Activated B cell treated with CpG ODN at 0.5 μM for 24 hours (primary cell): ENCODE measurements around the gene ITPRIPL2. TPM values are rescaled to one million over a fixed set of nuclear protein-coding genes. Genes with fewer than 3 reads are reported as not detected.

ENCODE experiments used
- ATAC-seq: fragments of 200-7000 bp; cut with Tn5 transposase; one replicate; pipeline ENCODE4 v1.10.0; 2021; ENCODE audit warnings: low read depth, mild to moderate bottlenecking, moderate library complexity
- CTCF ChIA-PET: fragments of 350-600 bp; sonication (Branson Sonifier 250); formaldehyde crosslinking; loops from one replicate; lab custom pipeline; 2021; ENCODE audit warnings: antibody characterized with exemption; lab: Charles Lee
- POLR2A ChIA-PET: fragments of 350-600 bp; sonication (Branson Sonifier 250); formaldehyde crosslinking; loops from one replicate; lab custom pipeline; 2021; ENCODE audit warnings: antibody characterized with exemption; lab: Charles Lee
- DNase-seq: peaks from one replicate; pipeline ENCODE4 v3.0.0; 2022
- H3K27ac Mint-ChIP-seq: one replicate; pipeline ENCODE4 v1.8.0; 2020; ENCODE audit warnings: mixed read lengths
- H3K27me3 Mint-ChIP-seq: one replicate; pipeline ENCODE4 v1.8.0; 2021; ENCODE audit warnings: mixed read lengths
- H3K36me3 Mint-ChIP-seq: one replicate; pipeline ENCODE4 v1.8.0; 2021; ENCODE audit warnings: low read depth, mixed read lengths
- H3K4me1 Mint-ChIP-seq: one replicate; pipeline ENCODE4 v1.8.0; 2021; ENCODE audit warnings: mixed read lengths
- H3K4me3 Mint-ChIP-seq: one replicate; pipeline ENCODE4 v1.8.0; 2020; ENCODE audit warnings: mild to moderate bottlenecking, mixed read lengths
- H3K9me3 Mint-ChIP-seq: one replicate; pipeline ENCODE4 v1.8.0; 2020; ENCODE audit warnings: mixed read lengths
- intact Hi-C: fragments of 100-400 bp; cut with micrococcal nuclease; formaldehyde crosslinking; loops from one replicate; pipeline ENCODE4 v1.15.1; 2024
- total RNA-seq: library from RNA; stranded (reverse); gene quantifications from 2 replicates; pipeline ENCODE4 v1.2.3, GENCODE V29; 2022
- TF ChIP-seq, protein P1 (sequence below): fragments of 200-600 bp; IDR thresholded peaks from one replicate; pipeline ENCODE4 v1.8.0; 2022; ENCODE audit warnings: antibody characterized with exemption, mild to moderate bottlenecking

Gene ITPRIPL2
- total RNA-seq, 1 donor from 2014 or later: 8.3 TPM

GRCh38 chr16:19166500-19166899 lies 52.7 kb downstream of the ITPRIPL2 start:
- CTCF ChIA-PET: interaction anchor here (0.6 to 1.2 kb wide), 2 partner anchors 11 to 81 kb away, joined by 3 to 4 read pairs; no protein-coding TSS in a partner anchor
- H3K27ac Mint-ChIP-seq: no peak overlapping the region
- intact Hi-C loops: no loop called here

DNA sequence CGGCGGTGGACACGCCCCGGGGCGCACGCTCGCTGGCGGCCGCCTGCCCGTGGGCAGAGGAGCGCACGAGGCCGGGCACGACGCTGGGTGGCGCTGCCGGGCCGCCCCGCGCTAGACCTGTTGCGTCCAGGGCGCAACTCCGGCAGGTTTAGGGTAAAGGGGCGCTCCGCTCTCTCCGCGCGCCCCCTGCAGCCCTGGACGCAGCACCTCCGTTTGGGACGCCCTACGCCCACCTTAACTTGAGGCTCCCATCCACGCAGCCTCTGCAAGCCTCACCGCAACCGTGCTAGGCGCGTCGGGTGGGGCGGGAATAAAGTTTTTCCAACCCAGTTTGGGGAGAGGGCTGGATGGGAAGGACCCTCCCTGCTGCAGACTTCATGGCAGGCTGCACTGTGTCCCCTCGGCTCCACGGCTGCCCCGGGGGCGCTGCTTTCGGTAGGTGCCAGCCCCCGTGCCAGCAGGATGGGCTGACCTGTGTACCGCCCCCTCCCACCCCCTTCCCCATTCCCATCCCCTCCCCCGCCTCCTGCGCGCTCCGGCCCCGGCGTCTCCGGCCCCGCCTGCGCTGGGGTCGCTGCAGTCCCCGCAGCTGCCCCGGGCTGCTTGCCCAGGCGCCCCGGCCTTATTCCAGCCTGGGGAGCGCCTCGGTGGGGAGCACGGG lies 54.1 kb downstream of the ITPRIPL2 start, which contains the start of gene SYT17:
Gene SYT17, plus strand, starts transcription at position 531 of the 661 bp plus-strand sequence. CDS start 407 bp downstream, outside the sequence.
- peak; percentile 69 for DNase-seq
- intact Hi-C loops: loop anchor here (1.0 kb wide), 4 partner anchors 42 to 334 kb away; no protein-coding TSS in a partner anchor
- ChIA-PET POLR2A (interaction anchor here (0.7 to 2.2 kb wide), 2 partner anchors 81 to 388 kb away, joined by 4 to 10 read pairs; partner anchors contain the start of gene VPS35L), CTCF (interaction anchor here (1.2 kb wide), 1 partner anchor 82 kb away, joined by 4 read pairs; no protein-coding TSS in a partner anchor)
- peak; percentile 92 for ATAC-seq
- Mint-ChIP-seq H3K27me3 (no peaks in the 10 kb centered on the region), H3K36me3 (no peaks in the 10 kb centered on the region), H3K27ac (no peak within 1 kb of the TSS), H3K4me3 (peak within 1 kb of the TSS; percentile 82), H3K4me1 (peaks cover 24% of the 10 kb centered on the region), H3K9me3 (peaks cover 5% of the 10 kb centered on the region)
- TF ChIP-seq, protein P1, sequence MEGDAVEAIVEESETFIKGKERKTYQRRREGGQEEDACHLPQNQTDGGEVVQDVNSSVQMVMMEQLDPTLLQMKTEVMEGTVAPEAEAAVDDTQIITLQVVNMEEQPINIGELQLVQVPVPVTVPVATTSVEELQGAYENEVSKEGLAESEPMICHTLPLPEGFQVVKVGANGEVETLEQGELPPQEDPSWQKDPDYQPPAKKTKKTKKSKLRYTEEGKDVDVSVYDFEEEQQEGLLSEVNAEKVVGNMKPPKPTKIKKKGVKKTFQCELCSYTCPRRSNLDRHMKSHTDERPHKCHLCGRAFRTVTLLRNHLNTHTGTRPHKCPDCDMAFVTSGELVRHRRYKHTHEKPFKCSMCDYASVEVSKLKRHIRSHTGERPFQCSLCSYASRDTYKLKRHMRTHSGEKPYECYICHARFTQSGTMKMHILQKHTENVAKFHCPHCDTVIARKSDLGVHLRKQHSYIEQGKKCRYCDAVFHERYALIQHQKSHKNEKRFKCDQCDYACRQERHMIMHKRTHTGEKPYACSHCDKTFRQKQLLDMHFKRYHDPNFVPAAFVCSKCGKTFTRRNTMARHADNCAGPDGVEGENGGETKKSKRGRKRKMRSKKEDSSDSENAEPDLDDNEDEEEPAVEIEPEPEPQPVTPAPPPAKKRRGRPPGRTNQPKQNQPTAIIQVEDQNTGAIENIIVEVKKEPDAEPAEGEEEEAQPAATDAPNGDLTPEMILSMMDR: no peak

More at GRCh38 chr16:19166500-19166899, 52.7 kb downstream of the ITPRIPL2 start:
- no peak for DNase-seq
- no peak overlapping the region for H3K4me3 Mint-ChIP-seq
- H3K9me3 Mint-ChIP-seq: peaks cover 5% of the 10 kb centered on the region
- TF ChIP-seq, protein P1: no peak
- no peaks in the 10 kb centered on the region for H3K27me3 Mint-ChIP-seq
- no peak for ATAC-seq
- POLR2A ChIA-PET: no interaction called here
- H3K36me3 Mint-ChIP-seq: no peaks in the 10 kb centered on the region
- H3K4me1 Mint-ChIP-seq: peaks cover 18% of the 10 kb centered on the region

DNA sequence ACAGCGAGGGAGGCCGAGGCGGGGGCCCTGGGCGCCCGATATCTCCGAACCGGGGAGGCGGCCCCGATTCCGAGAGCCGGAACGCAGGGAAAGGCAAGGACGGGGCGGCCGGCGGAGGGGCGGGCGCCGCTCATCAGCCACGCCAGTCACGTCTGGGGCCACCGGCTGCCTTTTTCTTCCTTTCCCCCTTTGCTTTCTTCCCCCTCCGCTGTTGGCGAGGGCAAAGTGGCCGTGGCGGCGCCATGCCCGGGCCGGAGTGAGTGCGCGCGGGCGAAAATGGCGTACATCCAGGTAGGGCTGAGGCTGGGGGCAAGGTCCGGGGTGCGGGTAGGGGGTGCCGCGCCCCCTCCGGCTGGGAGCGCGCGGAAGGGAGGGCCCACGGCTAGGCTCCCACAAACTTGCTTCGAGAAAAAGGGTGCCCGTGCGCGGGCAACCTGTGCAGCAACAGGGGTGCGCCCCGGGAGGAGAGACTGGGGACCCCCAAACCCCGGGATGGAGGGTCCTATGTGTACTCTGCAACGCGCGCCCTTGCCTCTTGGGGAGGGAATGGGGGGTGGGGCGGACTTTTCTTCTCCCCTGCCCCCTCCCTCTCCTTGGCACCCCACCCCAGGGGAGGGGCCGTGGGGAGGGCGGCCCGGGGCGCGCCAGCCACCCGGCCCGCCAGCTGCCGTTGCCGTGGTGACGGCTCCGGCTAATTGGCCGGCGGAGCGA lies 54.8 kb downstream of the ITPRIPL2 start:
- Mint-ChIP-seq H3K4me1 (peaks cover 31% of the 10 kb centered on the region), H3K9me3 (no peaks in the 10 kb centered on the region), H3K4me3 (peak overlapping the region; percentile 82), H3K27ac (no peak overlapping the region), H3K36me3 (peaks cover under 1% of the 10 kb centered on the region), H3K27me3 (no peaks in the 10 kb centered on the region)
- TF ChIP-seq, protein P1: no peak
- intact Hi-C loops: loop anchor here (1.0 kb wide), 2 partner anchors 42 to 334 kb away; no protein-coding TSS in a partner anchor
- ChIA-PET POLR2A (interaction anchor here (0.5 to 2.2 kb wide), 4 partner anchors 42 to 387 kb away, joined by 4 to 10 read pairs (median 5); partner anchors contain the start of gene VPS35L), CTCF (interaction anchor here (1.9 kb wide), 1 partner anchor 11 kb away, joined by 5 read pairs; no protein-coding TSS in a partner anchor)
- peak; percentile 32 for ATAC-seq
- DNase-seq: peak; percentile 34

GRCh38 chr16:19169082-19169639 lies 55.4 kb downstream of the ITPRIPL2 start:
- Mint-ChIP-seq H3K27me3 (no peaks in the 10 kb centered on the region), H3K36me3 (peaks cover 5% of the 10 kb centered on the region), H3K4me1 (peaks cover 37% of the 10 kb centered on the region), H3K4me3 (peak overlapping the region; percentile 71), H3K27ac (no peak overlapping the region), H3K9me3 (no peaks in the 10 kb centered on the region)
- DNase-seq (no peak), ATAC-seq (no peak)
- intact Hi-C loops: no loop called here
- CTCF ChIA-PET: interaction anchor here (1.9 kb wide), 1 partner anchor 10 kb away, joined by 5 read pairs; no protein-coding TSS in a partner anchor
- TF ChIP-seq, protein P1: no peak
- POLR2A ChIA-PET: interaction anchor here (0.5 to 2.2 kb wide), 3 partner anchors 42 to 149 kb away, joined by 4 to 10 read pairs (median 6); no protein-coding TSS in a partner anchor
